ENCODE results near the gene ETFA.
A peak's percentile ranks its signal among the peaks of the same experiment; 100 is the strongest.

The ETFA gene

DNA sequence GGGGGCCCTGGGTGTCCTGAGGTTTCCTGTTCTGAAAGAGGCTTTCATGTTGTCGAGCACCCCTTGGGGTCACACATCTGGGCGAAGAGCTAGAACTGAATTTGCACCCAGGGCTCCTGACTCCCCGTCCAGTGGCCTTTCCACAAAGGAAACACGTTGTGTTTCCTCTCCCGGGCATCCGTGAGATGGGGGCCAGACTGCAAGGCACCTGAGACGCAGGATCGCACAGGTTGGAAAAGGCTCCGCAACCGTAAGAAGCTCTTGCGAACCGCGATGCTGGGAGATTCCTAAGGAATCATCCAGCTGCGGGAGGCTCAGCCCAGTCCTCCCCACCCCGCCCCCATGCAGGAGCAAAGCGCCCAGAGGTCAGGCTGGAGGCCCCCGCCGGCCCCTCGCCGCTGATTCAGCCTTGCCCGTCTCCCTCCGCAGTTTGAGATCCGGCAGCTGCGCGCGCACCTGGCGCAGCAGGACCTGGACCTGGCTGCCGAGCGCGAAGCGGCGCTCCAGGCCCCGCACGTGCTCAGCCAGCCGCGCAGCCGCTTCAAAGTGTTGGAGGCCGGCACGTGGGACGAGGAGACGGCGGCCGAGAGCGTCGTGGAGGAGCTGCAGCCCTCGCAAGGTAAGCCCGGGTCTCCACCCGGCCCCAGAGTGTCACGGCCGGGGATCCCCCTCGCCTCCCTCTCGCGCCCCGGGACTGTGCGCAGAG is 119.6 kb downstream of the ETFA start:
- TF ChIP-seq, protein P1, sequence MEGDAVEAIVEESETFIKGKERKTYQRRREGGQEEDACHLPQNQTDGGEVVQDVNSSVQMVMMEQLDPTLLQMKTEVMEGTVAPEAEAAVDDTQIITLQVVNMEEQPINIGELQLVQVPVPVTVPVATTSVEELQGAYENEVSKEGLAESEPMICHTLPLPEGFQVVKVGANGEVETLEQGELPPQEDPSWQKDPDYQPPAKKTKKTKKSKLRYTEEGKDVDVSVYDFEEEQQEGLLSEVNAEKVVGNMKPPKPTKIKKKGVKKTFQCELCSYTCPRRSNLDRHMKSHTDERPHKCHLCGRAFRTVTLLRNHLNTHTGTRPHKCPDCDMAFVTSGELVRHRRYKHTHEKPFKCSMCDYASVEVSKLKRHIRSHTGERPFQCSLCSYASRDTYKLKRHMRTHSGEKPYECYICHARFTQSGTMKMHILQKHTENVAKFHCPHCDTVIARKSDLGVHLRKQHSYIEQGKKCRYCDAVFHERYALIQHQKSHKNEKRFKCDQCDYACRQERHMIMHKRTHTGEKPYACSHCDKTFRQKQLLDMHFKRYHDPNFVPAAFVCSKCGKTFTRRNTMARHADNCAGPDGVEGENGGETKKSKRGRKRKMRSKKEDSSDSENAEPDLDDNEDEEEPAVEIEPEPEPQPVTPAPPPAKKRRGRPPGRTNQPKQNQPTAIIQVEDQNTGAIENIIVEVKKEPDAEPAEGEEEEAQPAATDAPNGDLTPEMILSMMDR (IDR thresholded peaks at IDR 0.05; ENCODE audit: low read length) = no peak
- TF ChIP-seq EZH2 (optimal IDR thresholded peaks at IDR 0.05; ENCODE audit: low read depth, low read length) = no peak
- TF ChIP-seq EZH2phosphoT487 (IDR thresholded peaks at IDR 0.05; ENCODE audit: low read length) = no peak
- Histone ChIP-seq H3K27ac (ENCODE audit: low read length) (no peak overlapping the region), H4K20me1 (ENCODE audit: insufficient read depth, low read length) (no peaks in the 10 kb centered on the region), H3K4me1 (ENCODE audit: low read length) (peaks cover 6% of the 10 kb centered on the region; the same call in 1 of the 2 replicates), H2AFZ (ENCODE audit: low read length) (peak overlapping the region; percentile 63), H3K36me3 (replicated peaks; ENCODE audit: insufficient read depth, low read length) (no peaks in the 10 kb centered on the region), H3K4me3 (ENCODE audit: low read length) (no peak overlapping the region), H3K79me2 (ENCODE audit: low read length) (no peaks in the 10 kb centered on the region), H3K9me2 (replicated peaks; ENCODE audit: insufficient read depth, low read length) (no peaks in the 10 kb centered on the region), H3K9me3 (replicated peaks; ENCODE audit: insufficient read depth, low read length) (no peaks in the 10 kb centered on the region), H3K9ac (ENCODE audit: low read length) (no peak overlapping the region), H3K4me2 (ENCODE audit: low read depth, low read length) (peak overlapping the region; percentile 56; the same call in 1 of the 2 replicates), H3K27me3 (replicated peaks; ENCODE audit: insufficient read depth, low read length) (no peaks in the 10 kb centered on the region), H3F3A (ENCODE audit: insufficient read depth, low read length) (no peaks in the 10 kb centered on the region)
- DNase-seq = no peak

DNA sequence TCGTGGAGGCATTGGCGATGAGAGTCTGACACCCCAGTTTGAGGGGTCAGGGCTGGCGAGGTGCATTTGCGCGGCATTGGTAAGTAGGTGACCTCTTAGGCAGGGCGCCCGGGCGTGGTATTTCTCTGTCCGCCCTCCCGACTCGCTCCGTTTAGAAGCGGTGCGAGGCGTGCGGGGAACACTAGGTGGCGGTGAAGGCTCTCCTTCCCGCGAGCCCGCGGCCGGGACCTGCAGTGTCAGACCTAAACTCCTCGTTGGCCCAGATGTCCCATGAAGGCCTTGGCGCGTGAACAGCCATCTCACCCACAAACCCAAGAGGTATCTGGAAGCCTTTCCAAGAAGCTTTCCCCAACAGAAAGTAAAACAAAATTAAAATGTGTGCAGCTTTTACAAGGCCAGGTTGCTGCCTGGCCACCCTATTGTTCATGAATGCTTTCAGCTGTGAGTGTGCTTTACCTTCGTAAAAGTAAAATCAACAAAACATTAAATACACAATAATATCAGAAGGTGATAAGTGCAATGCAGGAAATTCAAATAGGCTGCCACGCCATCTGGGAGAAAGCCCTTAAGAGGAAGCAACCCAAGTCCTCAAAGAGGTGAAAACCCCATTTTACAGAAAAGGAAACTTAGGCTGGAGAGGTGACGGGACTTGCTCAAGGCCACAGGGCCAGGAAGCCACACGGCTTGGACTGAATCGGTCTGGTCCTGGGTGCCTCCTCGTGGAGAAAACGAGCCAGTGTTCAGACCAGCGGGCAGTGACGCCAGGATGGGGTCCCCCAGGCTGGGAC is 120.3 kb downstream of the ETFA start:
- Histone ChIP-seq H3K9me3 (replicated peaks; ENCODE audit: insufficient read depth, low read length) (no peaks in the 10 kb centered on the region), H3K4me1 (ENCODE audit: low read length) (peaks cover 6% of the 10 kb centered on the region; the same call in 1 of the 2 replicates), H3F3A (ENCODE audit: insufficient read depth, low read length) (no peaks in the 10 kb centered on the region), H3K79me2 (ENCODE audit: low read length) (no peaks in the 10 kb centered on the region), H4K20me1 (ENCODE audit: insufficient read depth, low read length) (no peaks in the 10 kb centered on the region), H3K36me3 (replicated peaks; ENCODE audit: insufficient read depth, low read length) (no peaks in the 10 kb centered on the region), H3K4me2 (ENCODE audit: low read depth, low read length) (peak overlapping the region; percentile 56), H3K9ac (ENCODE audit: low read length) (peak overlapping the region; percentile 28; the same call in 1 of the 2 replicates), H3K4me3 (ENCODE audit: low read length) (0 out of 2 replicates have a peak overlapping the region, but pooled peaks have one; percentile 2), H3K9me2 (replicated peaks; ENCODE audit: insufficient read depth, low read length) (no peaks in the 10 kb centered on the region), H3K27me3 (replicated peaks; ENCODE audit: insufficient read depth, low read length) (no peaks in the 10 kb centered on the region), H2AFZ (ENCODE audit: low read length) (peak overlapping the region; percentile 63), H3K27ac (ENCODE audit: low read length) (no peak overlapping the region)
- no peak for TF ChIP-seq EZH2phosphoT487 (IDR thresholded peaks at IDR 0.05; ENCODE audit: low read length)
- TF ChIP-seq, protein P1 (IDR thresholded peaks at IDR 0.05; ENCODE audit: low read length) = peak; percentile 91
- DNase-seq = peak; percentile 79

DNA sequence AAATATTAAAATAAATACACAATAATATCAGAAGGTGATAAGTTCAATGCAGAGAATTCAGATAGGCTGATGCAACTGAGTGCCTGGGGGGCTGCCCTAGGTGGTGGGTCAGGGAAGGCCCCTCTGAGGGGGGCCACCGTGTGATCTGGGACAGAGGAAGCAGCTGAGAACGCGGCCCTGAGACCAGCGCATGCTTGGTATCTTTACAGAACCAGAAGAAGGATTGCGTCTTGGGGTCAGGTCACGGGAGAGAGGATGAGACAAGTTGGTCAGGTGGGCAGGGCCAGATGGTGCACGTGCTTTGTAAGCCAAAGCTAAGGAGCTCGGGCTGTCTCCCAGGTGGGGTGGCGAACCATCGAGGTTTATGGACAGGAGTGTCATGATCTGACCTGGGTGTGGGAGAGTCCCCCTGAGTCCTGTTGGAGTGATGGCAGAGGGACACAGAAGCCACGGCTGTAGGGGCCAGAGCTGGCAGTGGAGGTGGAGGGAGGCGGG is 121.2 kb downstream of the ETFA start:
- Histone ChIP-seq H3K4me2 (ENCODE audit: low read depth, low read length) (peak overlapping the region; percentile 56; the same call in 1 of the 2 replicates), H3K4me1 (ENCODE audit: low read length) (peaks cover 6% of the 10 kb centered on the region; the same call in 1 of the 2 replicates), H3K9me3 (replicated peaks; ENCODE audit: insufficient read depth, low read length) (no peaks in the 10 kb centered on the region), H3K4me3 (ENCODE audit: low read length) (no peak overlapping the region), H3K79me2 (ENCODE audit: low read length) (no peaks in the 10 kb centered on the region), H3F3A (ENCODE audit: insufficient read depth, low read length) (no peaks in the 10 kb centered on the region), H3K27me3 (replicated peaks; ENCODE audit: insufficient read depth, low read length) (no peaks in the 10 kb centered on the region), H4K20me1 (ENCODE audit: insufficient read depth, low read length) (no peaks in the 10 kb centered on the region), H3K27ac (ENCODE audit: low read length) (no peak overlapping the region), H3K9ac (ENCODE audit: low read length) (no peak overlapping the region; the same call in 1 of the 2 replicates), H2AFZ (ENCODE audit: low read length) (peak overlapping the region; percentile 63), H3K36me3 (replicated peaks; ENCODE audit: insufficient read depth, low read length) (no peaks in the 10 kb centered on the region), H3K9me2 (replicated peaks; ENCODE audit: insufficient read depth, low read length) (no peaks in the 10 kb centered on the region)
- TF ChIP-seq EZH2 (optimal IDR thresholded peaks at IDR 0.05; ENCODE audit: low read depth, low read length) (no peak), EZH2phosphoT487 (IDR thresholded peaks at IDR 0.05; ENCODE audit: low read length) (no peak)
- TF ChIP-seq, protein P1 (IDR thresholded peaks at IDR 0.05; ENCODE audit: low read length) = no peak
- DNase-seq = no peak
